ENCODE measurements around the gene ABT1. TPM values are rescaled to one million over a fixed set of nuclear protein-coding genes. Genes with fewer than 3 reads are reported as not detected.

Gene ABT1
- total RNA-seq, 1 experiment from 2014 or later: 33.7 TPM

GRCh38 chr6:26552205-26552604, 44.5 kb upstream of the ABT1 start:
- ChIA-PET POLR2A (ENCODE audit: unreplicated experiment) (interaction anchor here (0.6 kb wide), 2 partner anchors 13 to 593 kb away, joined by 3 to 8 read pairs; no protein-coding TSS in a partner anchor), CTCF (no interaction called here)
- H3K79me2 ChIP-seq (ENCODE audit: low read length): no peaks in the 10 kb centered on the region
- no peaks in the 10 kb centered on the region for H3K36me3 ChIP-seq (ENCODE audit: low read depth, low read length)
- H3K4me3 ChIP-seq (ENCODE audit: low read length): peak overlapping the region; percentile 93
- no peak overlapping the region for H3K9ac ChIP-seq (ENCODE audit: low read length)
- H3K4me1 ChIP-seq (ENCODE audit: insufficient read depth, low read length): peaks cover 15% of the 10 kb centered on the region
- no TSS peak for BruUV-seq (replicated peaks)
- no peak for TF ChIP-seq CTCF (conservative IDR thresholded peaks at IDR 0.05; ENCODE audit: low read depth, low read length)
- no peak for TF ChIP-seq EZH2 (IDR thresholded peaks at IDR 0.05; ENCODE audit: low read length, unreplicated experiment)
- TF ChIP-seq EZH2phosphoT487 (IDR thresholded peaks at IDR 0.05; ENCODE audit: borderline replicate concordance, low read length): no peak
- ATAC-seq (no peak), DNase-seq (no peak)
- no peaks in the 10 kb centered on the region for H3K9me3 ChIP-seq (ENCODE audit: low read length)
- peak overlapping the region; percentile 93; the same call in 1 of the 2 replicates for H2AFZ ChIP-seq (ENCODE audit: low read length)
- H3K27me3 ChIP-seq (ENCODE audit: low read length): no peaks in the 10 kb centered on the region
- no peaks in the 10 kb centered on the region for H3K9me2 ChIP-seq (replicated peaks; ENCODE audit: low read length)
- no peaks in the 10 kb centered on the region for H4K20me1 ChIP-seq (ENCODE audit: low read length)
- H3F3A ChIP-seq (ENCODE audit: low read length, unreplicated experiment): no peaks in the 10 kb centered on the region
- intact Hi-C loops (cut with micrococcal nuclease): no loop called here
- H3K4me2 ChIP-seq (ENCODE audit: low read length): peak overlapping the region; percentile 91
- H3K27ac ChIP-seq (ENCODE audit: low read length): no peak overlapping the region

GRCh38 chr6:26552640-26553188, 44.0 kb upstream of the ABT1 start:
- Histone ChIP-seq H3F3A (ENCODE audit: low read length, unreplicated experiment) (no peaks in the 10 kb centered on the region), H3K9ac (ENCODE audit: low read length) (peak overlapping the region; percentile 42; the same call in 1 of the 2 replicates), H2AFZ (ENCODE audit: low read length) (peak overlapping the region; percentile 93), H4K20me1 (ENCODE audit: low read length) (no peaks in the 10 kb centered on the region), H3K4me3 (ENCODE audit: low read length) (peak overlapping the region; percentile 93), H3K36me3 (ENCODE audit: low read depth, low read length) (no peaks in the 10 kb centered on the region), H3K79me2 (ENCODE audit: low read length) (no peaks in the 10 kb centered on the region), H3K27me3 (ENCODE audit: low read length) (no peaks in the 10 kb centered on the region), H3K27ac (ENCODE audit: low read length) (no peak overlapping the region), H3K9me2 (replicated peaks; ENCODE audit: low read length) (no peaks in the 10 kb centered on the region), H3K4me2 (ENCODE audit: low read length) (peak overlapping the region; percentile 91), H3K9me3 (ENCODE audit: low read length) (no peaks in the 10 kb centered on the region), H3K4me1 (ENCODE audit: insufficient read depth, low read length) (peaks cover 15% of the 10 kb centered on the region)
- CTCF ChIA-PET: no interaction called here
- DNase-seq (peak; percentile 34), ATAC-seq (no peak)
- intact Hi-C loops (cut with micrococcal nuclease): loop anchor here (1.0 kb wide), 1 partner anchor 14 kb away; the partner anchor contains the start of gene HMGN4
- no TSS peak for BruUV-seq (replicated peaks)
- TF ChIP-seq EZH2phosphoT487 (IDR thresholded peaks at IDR 0.05; ENCODE audit: borderline replicate concordance, low read length): no peak
- TF ChIP-seq EZH2 (IDR thresholded peaks at IDR 0.05; ENCODE audit: low read length, unreplicated experiment): no peak
- TF ChIP-seq CTCF (conservative IDR thresholded peaks at IDR 0.05; ENCODE audit: low read depth, low read length): no peak
- POLR2A ChIA-PET (ENCODE audit: unreplicated experiment): interaction anchor here (0.6 kb wide), 2 partner anchors 13 to 222 kb away, joined by 4 to 8 read pairs; no protein-coding TSS in a partner anchor

GRCh38 chr6:26553264-26553634, 43.5 kb upstream of the ABT1 start:
- ATAC-seq (peak; percentile 48), DNase-seq (peak; percentile 82)
- Histone ChIP-seq H3K9me3 (ENCODE audit: low read length) (no peaks in the 10 kb centered on the region), H3K27me3 (ENCODE audit: low read length) (no peaks in the 10 kb centered on the region), H2AFZ (ENCODE audit: low read length) (peak overlapping the region; percentile 93), H4K20me1 (ENCODE audit: low read length) (no peaks in the 10 kb centered on the region), H3K4me2 (ENCODE audit: low read length) (peak overlapping the region; percentile 91), H3K9me2 (replicated peaks; ENCODE audit: low read length) (no peaks in the 10 kb centered on the region), H3K4me3 (ENCODE audit: low read length) (peak overlapping the region; percentile 93), H3K36me3 (ENCODE audit: low read depth, low read length) (no peaks in the 10 kb centered on the region), H3K4me1 (ENCODE audit: insufficient read depth, low read length) (peaks cover 15% of the 10 kb centered on the region), H3K9ac (ENCODE audit: low read length) (peak overlapping the region; percentile 42; the same call in 1 of the 2 replicates), H3K79me2 (ENCODE audit: low read length) (no peaks in the 10 kb centered on the region), H3K27ac (ENCODE audit: low read length) (peak overlapping the region; percentile 62), H3F3A (ENCODE audit: low read length, unreplicated experiment) (no peaks in the 10 kb centered on the region)
- intact Hi-C loops (cut with micrococcal nuclease): loop anchor here (1.0 kb wide), 1 partner anchor 15 kb away; the partner anchor contains the start of gene HMGN4
- TF ChIP-seq EZH2 (IDR thresholded peaks at IDR 0.05; ENCODE audit: low read length, unreplicated experiment): no peak
- no peak for TF ChIP-seq CTCF (conservative IDR thresholded peaks at IDR 0.05; ENCODE audit: low read depth, low read length)
- TF ChIP-seq EZH2phosphoT487 (IDR thresholded peaks at IDR 0.05; ENCODE audit: borderline replicate concordance, low read length): no peak
- ChIA-PET POLR2A (ENCODE audit: unreplicated experiment) (interaction anchor here (0.6 kb wide), 1 partner anchor 222 kb away, joined by 4 read pairs; no protein-coding TSS in a partner anchor), CTCF (interaction anchor here (0.6 kb wide), 1 partner anchor 562 kb away, joined by 4 read pairs; no protein-coding TSS in a partner anchor)
- no TSS peak for BruUV-seq (replicated peaks)
